GM12874 (cell line): ENCODE measurements around the gene ZNF423.

Source experiments
- CTCF ChIP-seq: IDR thresholded peaks from 2 replicates; pipeline ENCODE4 v1.5.1; 2011; ENCODE audit warnings: low read depth, mild to moderate bottlenecking, control low read depth, low read length, moderate library complexity; ENCODE audit not compliant: insufficient read depth

ZNF423 gene

GRCh38 chr16:49663081-49664065 lies 192.5 kb downstream of the ZNF423 start:
- TF ChIP-seq CTCF = no peak

- TF ChIP-seq CTCF = no peak
Observed at GRCh38 chr16:49662569-49662968, 193.3 kb downstream of the ZNF423 start.

- no peak for TF ChIP-seq CTCF
Observed at GRCh38 chr16:49661465-49662187, 194.3 kb downstream of the ZNF423 start.

GRCh38 chr16:49660626-49661025 lies 195.3 kb downstream of the ZNF423 start:
- no peak for TF ChIP-seq CTCF

GRCh38 chr16:49659356-49659755 lies 196.6 kb downstream of the ZNF423 start:
- TF ChIP-seq CTCF = no peak

GRCh38 chr16:49658531-49658930 lies 197.4 kb downstream of the ZNF423 start:
- no peak for TF ChIP-seq CTCF

GRCh38 chr16:49657736-49658465 lies 198.0 kb downstream of the ZNF423 start:
- TF ChIP-seq CTCF = no peak
